Motor neuron (in vitro differentiated cells): ENCODE results near the gene EGLN1. TPM values are rescaled to one million over a fixed set of nuclear protein-coding genes. Genes with fewer than 3 reads are reported as not detected.
"Not testable (repeated sequence)": the region's sequence is repeated elsewhere in the genome, so short reads cannot be mapped to it uniquely, and the experiment has no call there.

Experiments used
- ATAC-seq, 8 experiments: fragments of 200-7000 bp; cut with Tn5 transposase; replicated peaks in 6 of 8; 2 replicates each; pipeline ENCODE4 v1.8.0; 2021; ENCODE audit warnings: mild to moderate bottlenecking in 8 of 8, moderate library complexity in 8 of 8
- H3K27ac ChIP-seq, 2 donors: fragments of 250-450 bp; sonication (Bioruptor Pico); 2 replicates each; pipeline ENCODE4 v1.9.0; 2021; ENCODE audit warnings: antibody characterized with exemption in 2 of 2, mild to moderate bottlenecking in 2 of 2, moderate library complexity in 1 of 2
- H3K4me1 ChIP-seq, 2 donors: fragments of 250-450 bp; sonication (Bioruptor Pico); replicated peaks in 1 of 2; 2 replicates each; pipeline ENCODE4 v1.6.1; 2021; ENCODE audit warnings: antibody characterized with exemption in 2 of 2, mild to moderate bottlenecking in 2 of 2, moderate library complexity in 1 of 2
- H3K4me3 ChIP-seq, 5 donors: fragments of 250-450 bp; sonication (Bioruptor Pico); 2 replicates each; pipeline ENCODE4 v1.9.0; 2021; ENCODE audit warnings: antibody characterized with exemption in 5 of 5, mild to moderate bottlenecking in 5 of 5, moderate library complexity in 4 of 5
- WGBS, 10 experiments: fragments of 450-650 bp; shearing (Covaris generic); methylation state at CpG; one replicate each; pipeline ENCODE4 v1.0.0; 2022; 5-methylcytosine and 5-hydroxymethylcytosine counted together
- in situ Hi-C, 9 experiments: fragments of 400-800 bp; cut with MboI; loops; one replicate each; pipeline ENCODE4 v1.15.0; 2021; ENCODE audit warnings: low sequenced_read_pairs in 9 of 9, low pct_unique_long_range_greater_than_20kb in 2 of 9; ENCODE audit not compliant: unreplicated experiment in 9 of 9
- total RNA-seq, 8 experiments: library from RNA; unstranded; fragments of 300-600 nt; gene quantifications; 2 replicates each; pipeline versions ENCODE4 v1.2.3 to v1.2.4, GENCODE V29; 2022

EGLN1 gene
- total RNA-seq, 8 experiments from 2014 or later, result 14.8 to 46.5 (median 35.4) TPM

DNA sequence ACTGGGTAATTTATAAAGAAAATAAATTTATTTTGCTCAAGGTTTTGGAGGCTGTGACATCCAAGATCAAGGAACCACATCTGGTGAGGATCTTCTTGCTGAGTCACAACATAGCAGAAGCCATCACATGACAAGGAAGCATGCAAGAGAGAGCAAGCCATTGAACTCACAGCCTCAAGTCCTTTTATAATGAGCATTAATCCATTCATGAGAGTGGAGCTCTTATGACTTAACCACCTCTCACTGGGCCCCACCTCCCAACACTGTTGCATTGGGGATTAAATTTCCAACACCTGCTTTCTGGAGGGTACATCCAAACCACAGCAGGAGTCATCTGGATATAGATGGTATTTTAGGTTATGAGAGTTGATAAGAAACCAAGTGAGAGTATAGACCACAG lies 20.6 kb upstream of the EGLN1 start:
- in situ Hi-C loops, result loop anchor here in 1 of 9 experiments (25.0 kb wide), 1 partner anchor 145 kb away; no protein-coding TSS in a partner anchor
- ATAC-seq, result peak in 2 of 8 experiments; percentile 94 to 100
- no peaks in the 10 kb centered on the region for H3K4me1 ChIP-seq
- H3K27ac ChIP-seq, result no peak overlapping the region
- H3K4me3 ChIP-seq, result no peak overlapping the region

DNA sequence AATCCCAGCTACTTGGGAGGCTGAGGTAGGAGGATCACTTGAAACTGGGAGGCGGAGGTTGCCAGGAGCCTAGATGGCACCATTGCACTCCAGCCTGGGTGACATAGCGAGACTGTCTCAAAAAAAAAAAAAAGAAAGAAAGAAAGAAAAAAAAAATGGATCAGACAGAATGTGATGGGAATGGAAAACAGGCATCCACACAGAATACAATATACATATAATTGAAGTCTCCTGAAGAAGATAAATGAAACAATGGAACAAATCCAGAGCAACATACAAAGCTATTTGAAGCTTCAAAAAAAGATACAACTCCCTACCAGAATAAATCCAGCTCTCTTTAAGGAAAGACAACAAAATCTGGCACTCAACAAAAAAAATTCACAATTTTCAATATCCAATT lies 10.9 kb upstream of the EGLN1 start:
- Histone ChIP-seq H3K4me3 (no peak overlapping the region), H3K27ac (no peak overlapping the region), H3K4me1 (no peaks in the 10 kb centered on the region)
- in situ Hi-C loops, result loop anchor here in 1 of 9 experiments (25.0 kb wide), 1 partner anchor 154 kb away; no protein-coding TSS in a partner anchor
- no peak for ATAC-seq
- 60 to 100% (median 92%) methylated on average over 1 to 2 of the region's 2 CpGs; no CpG with 5 or more reads in 2 of the 10 experiments for WGBS, 10 experiments

DNA sequence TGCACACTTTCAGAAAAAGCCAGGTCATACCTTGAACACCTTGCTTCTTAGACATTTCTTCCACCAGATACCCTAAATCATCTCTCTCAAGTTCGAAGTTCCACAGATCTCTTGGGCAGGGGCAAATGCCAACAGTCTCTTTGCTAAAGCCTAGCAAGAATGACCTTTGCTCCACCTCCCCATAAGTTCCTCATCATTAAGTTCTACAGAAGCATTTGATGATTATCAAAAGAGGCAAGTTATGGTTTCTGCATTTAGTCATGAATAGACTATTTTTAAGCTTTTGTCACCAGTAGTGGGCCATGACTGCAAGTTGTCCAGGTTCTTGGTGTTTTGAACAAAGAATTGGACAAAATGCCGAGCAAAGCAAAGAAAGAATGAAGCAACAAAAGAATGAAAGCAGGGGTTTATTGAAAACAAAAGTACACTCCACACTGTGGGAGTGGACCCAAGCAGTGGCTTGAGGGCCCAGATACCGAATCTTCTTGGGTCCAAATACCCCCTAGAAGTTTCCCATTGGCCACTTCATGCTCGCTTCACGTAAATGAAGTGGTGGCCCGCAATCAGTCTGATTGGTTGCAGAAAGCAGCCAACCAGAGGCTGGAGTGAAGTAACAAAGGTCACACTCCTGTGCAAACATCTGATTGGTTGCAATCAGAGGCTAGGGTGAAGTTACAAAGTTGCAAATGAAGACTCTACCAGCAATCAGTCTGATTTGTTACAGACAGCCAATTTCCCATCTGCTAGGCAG lies 9.8 kb upstream of the EGLN1 start:
- in situ Hi-C loops, result loop anchor here in 1 of 9 experiments (25.0 kb wide), 1 partner anchor 155 kb away; no protein-coding TSS in a partner anchor
- H3K4me3 ChIP-seq, result no peak overlapping the region
- H3K27ac ChIP-seq, result no peak overlapping the region
- ATAC-seq, result no peak
- 57 to 100% (median 84%) methylated on average over 1 to 6 of the region's 6 CpGs for WGBS, 10 experiments
- H3K4me1 ChIP-seq, result no peaks in the 10 kb centered on the region

DNA sequence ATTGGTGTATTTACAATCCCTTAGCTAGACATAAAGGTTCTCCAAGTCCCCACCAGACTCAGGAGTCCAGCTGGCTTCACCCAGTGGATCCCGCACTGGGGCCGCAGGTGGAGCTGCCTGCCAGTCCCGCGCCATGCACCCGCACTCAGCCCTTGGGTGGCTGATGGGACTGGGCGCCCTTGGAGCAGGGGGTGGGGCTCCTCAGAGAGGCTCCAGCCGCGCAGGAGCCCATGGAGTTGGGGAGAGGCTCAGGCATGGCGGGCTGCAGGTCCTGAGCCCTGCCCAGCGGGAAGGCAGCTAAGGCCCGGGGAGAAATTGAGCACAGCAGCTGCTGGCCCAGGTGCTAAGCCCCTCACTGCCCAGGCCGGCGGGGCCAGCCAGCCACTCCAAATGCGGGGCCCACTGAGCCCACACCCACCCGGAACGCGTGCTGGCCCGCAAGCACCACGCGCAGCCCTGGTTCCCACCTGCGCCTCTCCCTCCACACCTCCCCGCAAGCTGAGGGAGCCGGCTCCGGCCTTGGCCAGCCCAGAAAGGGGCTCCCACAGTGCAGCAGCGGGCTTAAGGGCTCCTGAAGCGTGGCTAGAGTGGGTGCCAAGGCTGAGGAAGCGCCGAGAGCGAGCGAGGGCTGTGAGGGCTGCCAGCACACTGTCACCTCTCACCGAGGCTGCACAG lies 8.7 kb upstream of the EGLN1 start:
- not testable (repeated sequence) for H3K27ac ChIP-seq, H3K4me1 ChIP-seq, ATAC-seq, H3K4me3 ChIP-seq
- in situ Hi-C loops, result loop anchor here in 1 of 9 experiments (25.0 kb wide), 1 partner anchor 156 kb away; no protein-coding TSS in a partner anchor
- 60 to 100% (median 93%) methylated on average over 1 to 14 of the region's 31 CpGs; no CpG with 5 or more reads in 3 of the 10 experiments for WGBS, 10 experiments

DNA sequence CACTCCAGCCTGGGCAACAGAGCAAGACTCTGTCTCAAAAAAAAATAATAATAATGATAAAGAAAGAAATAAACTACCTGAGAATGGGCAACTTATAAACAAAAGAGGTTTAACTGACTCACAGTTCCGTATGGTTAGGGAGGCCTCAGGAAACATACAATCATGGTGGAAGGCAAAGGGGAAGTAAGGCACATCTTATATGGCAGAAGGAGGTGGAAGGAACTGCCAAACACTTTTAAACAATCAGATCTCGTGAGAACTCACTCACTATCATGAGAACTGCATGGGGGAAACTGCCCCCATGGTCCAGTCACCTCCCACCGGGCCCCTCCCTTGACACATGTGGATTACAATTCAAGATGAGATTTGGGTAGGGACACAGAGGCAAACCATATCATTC lies 6.3 kb upstream of the EGLN1 start:
- Histone ChIP-seq H3K4me1 (peaks cover 0 to 4% of the 10 kb centered on the region in 2 donors), H3K4me3 (no peak overlapping the region), H3K27ac (no peak overlapping the region)
- WGBS, 10 experiments, result 67 to 100% (median 89%) methylated on average over 1 to 3 of the region's 3 CpGs; no CpG with 5 or more reads in 1 of the 10 experiments
- no peak for ATAC-seq
- in situ Hi-C loops, result loop anchor here in 1 of 9 experiments (25.0 kb wide), 1 partner anchor 159 kb away; no protein-coding TSS in a partner anchor

DNA sequence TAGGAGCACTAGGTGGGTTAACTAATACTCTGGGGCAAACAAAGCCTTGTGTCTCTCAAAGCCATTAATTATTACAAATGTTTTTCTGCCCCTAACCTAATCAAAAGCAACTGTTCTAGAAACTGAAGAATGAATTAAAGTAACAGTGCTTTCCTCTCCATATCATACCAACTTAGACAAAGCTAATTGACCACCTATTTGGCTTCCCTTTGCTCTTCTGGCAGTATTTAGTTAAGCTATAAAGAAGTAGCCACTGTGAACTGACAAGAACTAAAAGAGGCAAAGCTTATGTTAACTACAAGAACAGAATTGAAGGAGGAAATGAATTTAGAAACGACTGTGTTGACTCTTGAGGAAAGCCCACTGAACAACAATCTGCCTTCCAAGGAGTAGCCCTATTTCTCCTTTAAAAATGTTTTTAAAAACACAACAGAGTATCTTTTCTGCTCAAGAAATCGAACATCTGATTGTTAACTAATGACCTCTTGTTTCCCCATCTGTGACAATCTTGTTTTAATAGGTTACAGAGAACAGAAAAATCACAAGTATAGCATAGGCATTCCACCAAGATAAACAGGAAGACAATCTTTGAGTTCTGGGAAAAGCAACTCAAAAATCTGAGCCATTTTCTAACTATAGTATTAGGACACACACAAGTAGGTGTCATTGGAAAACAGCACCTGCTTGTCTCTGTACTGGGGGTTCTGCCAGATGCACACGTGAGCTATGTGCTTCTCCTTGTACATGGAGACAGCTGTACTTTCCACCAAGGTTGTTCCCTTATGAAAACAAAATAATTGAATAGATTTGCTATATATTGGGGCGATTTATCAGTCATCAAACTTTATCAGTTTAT lies 3.1 kb upstream of the EGLN1 start:
- H3K4me1 ChIP-seq, result peaks cover 0 to 9% of the 10 kb centered on the region in 2 donors
- no peak overlapping the region for H3K4me3 ChIP-seq
- in situ Hi-C loops, result loop anchor here in 1 of 9 experiments (25.0 kb wide), 1 partner anchor 162 kb away; no protein-coding TSS in a partner anchor
- ATAC-seq, result no peak
- WGBS, 10 experiments, result 26 to 78% (median 59%) methylated on average over 1 to 4 of the region's 4 CpGs
- no peak overlapping the region for H3K27ac ChIP-seq

DNA sequence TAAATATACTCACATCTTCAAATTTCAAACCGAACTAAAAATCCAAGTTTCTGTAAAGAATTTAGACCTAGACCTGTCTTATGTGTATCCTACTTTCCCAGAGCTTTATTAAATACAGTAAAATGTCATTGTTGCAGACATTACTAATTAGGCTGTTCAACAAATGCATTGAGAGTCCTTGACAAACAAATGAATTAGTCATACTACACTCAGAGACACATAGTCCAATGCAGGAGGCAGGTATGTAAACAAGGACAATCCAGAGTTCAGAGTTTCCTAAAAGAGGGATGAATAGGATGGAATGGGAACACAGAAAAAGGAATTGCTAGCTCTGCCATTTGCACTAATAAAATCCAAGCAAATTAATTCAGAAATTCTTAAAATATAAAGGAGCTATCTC lies 1.6 kb upstream of the EGLN1 start:
- Histone ChIP-seq H3K4me1 (peaks cover under 1 to 9% of the 10 kb centered on the region in 2 donors), H3K4me3 (no peak overlapping the region), H3K27ac (no peak overlapping the region)
- 50 to 100% (median 77%) methylated on average over 1 of the region's 1 CpG; no CpG with 5 or more reads in 4 of the 10 experiments for WGBS, 10 experiments
- no peak for ATAC-seq
- in situ Hi-C loops, result no loop called here

DNA sequence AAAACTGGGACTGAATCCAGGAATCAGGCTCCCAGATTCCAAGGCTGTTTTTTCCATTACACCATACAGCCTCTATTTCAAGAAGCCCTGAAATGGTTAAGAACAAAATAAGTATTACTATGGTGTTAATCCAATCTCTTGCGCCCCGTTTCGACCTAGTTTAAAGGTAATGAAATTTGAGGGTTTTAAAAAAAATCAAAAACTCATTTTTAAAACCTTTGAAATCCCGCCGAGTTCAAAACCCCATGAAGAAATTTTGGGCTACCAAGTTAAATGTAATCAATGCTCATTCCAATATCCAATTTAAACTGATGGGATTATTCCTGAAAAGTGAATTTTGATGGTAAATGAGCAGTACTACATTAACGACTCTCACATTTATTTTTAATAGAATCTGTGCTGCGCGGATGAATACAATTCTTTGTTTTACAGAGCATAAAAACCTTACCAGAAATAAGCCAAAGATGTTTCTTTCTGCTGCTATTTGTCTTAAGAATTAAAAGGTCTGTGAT lies 767 bp upstream of the EGLN1 start:
- Histone ChIP-seq H3K4me3 (peak overlapping the region; percentile 65 to 80 (median 71)), H3K4me1 (peaks cover 9% of the 10 kb centered on the region in 2 donors), H3K27ac (peak overlapping the region; percentile 95)
- in situ Hi-C loops, result no loop called here
- WGBS, 10 experiments, result 0 to 66% (median 28%) methylated on average over 5 to 8 of the region's 8 CpGs
- no peak for ATAC-seq

DNA sequence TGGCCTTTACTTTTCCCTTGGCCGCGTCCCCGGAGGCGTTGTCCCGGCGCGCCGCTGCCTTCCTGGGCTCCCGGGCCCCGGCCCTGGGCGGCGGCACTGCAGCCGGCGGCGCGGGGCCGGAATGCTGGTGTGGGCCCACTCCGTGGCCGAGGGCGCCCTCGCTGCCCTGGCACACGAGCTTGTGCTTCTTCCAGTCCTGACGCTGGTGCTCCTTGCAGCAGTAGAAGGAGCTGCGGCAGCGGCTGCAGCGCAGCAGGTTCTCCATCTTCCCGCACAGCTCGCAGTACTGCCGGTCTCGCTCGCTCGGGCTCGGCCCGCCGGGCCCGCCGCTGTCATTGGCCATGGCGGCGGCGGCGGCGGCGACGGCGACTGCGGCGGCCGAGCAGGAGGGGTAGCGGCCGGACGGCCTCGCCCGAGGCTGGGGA lies 529 bp downstream of the EGLN1 start:
- peaks cover 18 to 20% of the 10 kb centered on the region in 2 donors for H3K4me1 ChIP-seq
- in situ Hi-C loops, result no loop called here
- H3K4me3 ChIP-seq, result peak overlapping the region; percentile 65 to 80 (median 71)
- peak in 7 of 8 experiments; percentile 12 to 53 (median 37) for ATAC-seq
- 0 to 2% (median 1%) methylated on average over 7 to 24 of the region's 53 CpGs; no CpG with 5 or more reads in 4 of the 10 experiments for WGBS, 10 experiments
- peak overlapping the region; percentile 95 for H3K27ac ChIP-seq

DNA sequence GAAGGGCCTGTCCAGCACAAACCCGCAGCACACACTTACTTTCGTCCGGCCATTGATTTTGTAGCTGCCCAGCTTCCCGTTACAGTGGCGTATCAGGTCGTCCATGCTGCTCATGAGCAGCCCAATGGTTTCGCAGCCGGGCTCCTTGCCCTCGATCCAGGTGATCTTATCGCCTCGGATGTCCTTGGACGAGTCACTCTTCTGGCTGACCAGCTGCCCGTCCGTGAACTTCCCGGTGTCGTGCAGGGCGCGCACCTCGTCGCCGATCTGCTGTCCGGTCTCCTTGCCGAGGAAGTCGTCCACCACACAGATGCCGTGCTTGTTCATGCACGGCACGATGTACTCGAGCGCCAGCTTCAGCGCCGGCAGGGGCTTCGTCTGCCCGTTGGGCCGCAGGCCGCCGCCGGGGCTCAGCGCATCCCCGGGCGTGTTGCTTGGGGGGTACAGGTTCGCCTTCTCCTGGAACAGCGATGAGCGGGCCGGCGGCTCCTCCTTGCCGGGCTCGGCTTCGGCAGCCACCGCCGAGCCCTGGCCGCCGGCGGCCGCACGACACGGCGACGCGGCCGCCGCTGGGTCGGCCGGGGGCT lies 1.0 kb downstream of the EGLN1 start:
- 0 to 4% (median 0%) methylated on average over 4 to 36 of the region's 63 CpGs; no CpG with 5 or more reads in 3 of the 10 experiments for WGBS, 10 experiments
- H3K4me1 ChIP-seq, result peaks cover 20 to 23% of the 10 kb centered on the region in 2 donors
- peak; percentile 1 to 8 (median 4) for ATAC-seq
- H3K27ac ChIP-seq, result peak overlapping the region; percentile 95
- peak overlapping the region; percentile 65 to 80 (median 71) for H3K4me3 ChIP-seq
- in situ Hi-C loops, result no loop called here

DNA sequence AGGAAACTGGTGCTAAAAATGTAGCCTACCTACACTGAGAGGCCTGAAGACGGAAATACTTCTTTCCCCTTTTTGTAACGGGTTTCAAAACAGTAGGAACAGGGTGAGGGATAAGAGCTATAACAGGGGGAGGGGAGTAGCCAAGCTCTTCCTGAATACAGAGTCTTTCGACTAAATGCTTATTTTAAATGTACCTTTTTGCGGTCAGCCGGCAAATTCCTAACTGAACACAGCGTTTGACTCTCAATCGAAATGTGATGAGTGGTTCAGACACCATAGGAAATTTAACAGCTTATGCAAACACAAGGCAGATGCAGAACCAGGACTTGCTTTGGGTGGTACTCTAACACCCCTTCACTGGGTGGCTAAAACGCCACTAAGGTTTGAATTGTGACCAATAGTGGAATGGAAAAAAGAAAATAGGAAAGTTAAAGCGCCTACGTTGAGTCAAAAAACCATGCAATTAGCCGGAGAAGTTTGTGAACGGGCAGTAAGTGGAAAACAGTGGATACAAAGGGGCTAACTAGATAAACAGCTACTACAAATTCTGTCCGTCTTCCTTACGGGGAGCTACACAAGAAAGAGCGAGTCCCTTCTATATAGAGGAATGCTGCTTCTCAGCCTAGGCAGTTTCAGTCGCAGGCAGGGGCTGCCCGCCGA lies 1.7 kb downstream of the EGLN1 start:
- ATAC-seq, result no peak
- Histone ChIP-seq H3K27ac (peak overlapping the region in 1 of 2 donors; percentile 95), H3K4me1 (peaks cover 27 to 29% of the 10 kb centered on the region in 2 donors), H3K4me3 (peak overlapping the region; percentile 65 to 80 (median 71))
- in situ Hi-C loops, result no loop called here
- WGBS, 10 experiments, result 0 to 3% (median 0%) methylated on average over 8 to 17 of the region's 18 CpGs; no CpG with 5 or more reads in 1 of the 10 experiments
